HepG2 (cell line): ENCODE measurements around the gene UBE3D. TPM values are rescaled to one million over a fixed set of nuclear protein-coding genes. Genes with fewer than 3 reads are reported as not detected.
A peak's percentile ranks its signal among the peaks of the same experiment; 100 is the strongest.

Source experiments
- IRF2 ChIP-seq: IDR thresholded peaks from 2 replicates; pipeline ENCODE4 v1.6.1; 2018; ENCODE audit warnings: missing genetic modification reagents, missing compliant biosample characterization
- RFXAP ChIP-seq: sonication (generic); formaldehyde crosslinking; IDR thresholded peaks from 2 replicates; pipeline ENCODE4 v1.4.0; 2020; ENCODE audit warnings: missing genetic modification reagents, borderline replicate concordance
- SALL2 ChIP-seq: sonication (generic); formaldehyde crosslinking; IDR thresholded peaks from 2 replicates; pipeline ENCODE4 v1.8.1; 2023; ENCODE audit warnings: mild to moderate bottlenecking, missing genetic modification reagents, inconsistent platforms
- ZBTB14 ChIP-seq: sonication (generic); formaldehyde crosslinking; IDR thresholded peaks from 2 replicates; pipeline ENCODE4 v1.4.0; 2020; ENCODE audit warnings: missing genetic modification reagents
- ZNF160 ChIP-seq: sonication (generic); formaldehyde crosslinking; IDR thresholded peaks from 2 replicates; pipeline ENCODE4 v1.8.0; 2022; ENCODE audit warnings: mild to moderate bottlenecking, inconsistent platforms, missing genetic modification reagents
- ZNF224 ChIP-seq: sonication (generic); formaldehyde crosslinking; IDR thresholded peaks from 2 replicates; pipeline ENCODE4 v1.5.0; 2020; ENCODE audit warnings: mild to moderate bottlenecking, missing genetic modification reagents
- ZNF251 ChIP-seq: sonication (generic); formaldehyde crosslinking; IDR thresholded peaks from 2 replicates; pipeline ENCODE4 v1.9.0; 2021; ENCODE audit warnings: mild to moderate bottlenecking, missing genetic modification reagents
- ZNF292 ChIP-seq: sonication (generic); formaldehyde crosslinking; IDR thresholded peaks from 2 replicates; pipeline ENCODE4 v1.8.1; 2022; ENCODE audit warnings: mild to moderate bottlenecking, low read depth, missing genetic modification reagents, borderline replicate concordance
- polyA plus RNA-seq, 8 experiments: library from polyadenylated mRNA; depleted of rRNA in 3 of 8; stranded (reverse) in 7 of 8; unstranded in 1 of 8; fragments of >200 nt; fragmentation: Illumina TruSeq in 4 of 8; extraction: Trizol in 4 of 8; gene quantifications; 2 replicates each; pipeline versions ENCODE4 v1.2.1 to v1.2.3, GENCODE V29; 2011 to 2016; ENCODE audit warnings: low read depth in 4 of 8, missing spikeins in 1 of 8, mixed read lengths in 1 of 8; ENCODE audit not compliant: insufficient read depth in 1 of 8
- total RNA-seq, 5 experiments: library from RNA; depleted of rRNA; stranded (reverse); fragments of >200 nt; fragmentation: Illumina TruSeq; extraction: Trizol; gene quantifications; 2 replicates each; pipeline ENCODE4 v1.2.3, GENCODE V29; 2016; ENCODE audit warnings: low read depth in 1 of 5
- TF ChIP-seq, protein P1 (sequence below): sonication (generic); formaldehyde crosslinking; IDR thresholded peaks from one replicate; pipeline ENCODE4 v1.5.1; 2020; ENCODE audit warnings: mild to moderate bottlenecking, missing genetic modification reagents; ENCODE audit errors: not compliant biosample characterization
- TF ChIP-seq, protein P2 (sequence below): sonication (generic); formaldehyde crosslinking; IDR thresholded peaks from 2 replicates; pipeline ENCODE4 v1.4.0; 2020; ENCODE audit warnings: missing genetic modification reagents, borderline replicate concordance

Gene UBE3D
- total and polyA plus RNA-seq, 2 of the 13 experiments (the other 11 are each of a cell fraction or from before 2014, with no cell fraction given): 5.1 to 11.4 TPM

- TF ChIP-seq, protein P1, sequence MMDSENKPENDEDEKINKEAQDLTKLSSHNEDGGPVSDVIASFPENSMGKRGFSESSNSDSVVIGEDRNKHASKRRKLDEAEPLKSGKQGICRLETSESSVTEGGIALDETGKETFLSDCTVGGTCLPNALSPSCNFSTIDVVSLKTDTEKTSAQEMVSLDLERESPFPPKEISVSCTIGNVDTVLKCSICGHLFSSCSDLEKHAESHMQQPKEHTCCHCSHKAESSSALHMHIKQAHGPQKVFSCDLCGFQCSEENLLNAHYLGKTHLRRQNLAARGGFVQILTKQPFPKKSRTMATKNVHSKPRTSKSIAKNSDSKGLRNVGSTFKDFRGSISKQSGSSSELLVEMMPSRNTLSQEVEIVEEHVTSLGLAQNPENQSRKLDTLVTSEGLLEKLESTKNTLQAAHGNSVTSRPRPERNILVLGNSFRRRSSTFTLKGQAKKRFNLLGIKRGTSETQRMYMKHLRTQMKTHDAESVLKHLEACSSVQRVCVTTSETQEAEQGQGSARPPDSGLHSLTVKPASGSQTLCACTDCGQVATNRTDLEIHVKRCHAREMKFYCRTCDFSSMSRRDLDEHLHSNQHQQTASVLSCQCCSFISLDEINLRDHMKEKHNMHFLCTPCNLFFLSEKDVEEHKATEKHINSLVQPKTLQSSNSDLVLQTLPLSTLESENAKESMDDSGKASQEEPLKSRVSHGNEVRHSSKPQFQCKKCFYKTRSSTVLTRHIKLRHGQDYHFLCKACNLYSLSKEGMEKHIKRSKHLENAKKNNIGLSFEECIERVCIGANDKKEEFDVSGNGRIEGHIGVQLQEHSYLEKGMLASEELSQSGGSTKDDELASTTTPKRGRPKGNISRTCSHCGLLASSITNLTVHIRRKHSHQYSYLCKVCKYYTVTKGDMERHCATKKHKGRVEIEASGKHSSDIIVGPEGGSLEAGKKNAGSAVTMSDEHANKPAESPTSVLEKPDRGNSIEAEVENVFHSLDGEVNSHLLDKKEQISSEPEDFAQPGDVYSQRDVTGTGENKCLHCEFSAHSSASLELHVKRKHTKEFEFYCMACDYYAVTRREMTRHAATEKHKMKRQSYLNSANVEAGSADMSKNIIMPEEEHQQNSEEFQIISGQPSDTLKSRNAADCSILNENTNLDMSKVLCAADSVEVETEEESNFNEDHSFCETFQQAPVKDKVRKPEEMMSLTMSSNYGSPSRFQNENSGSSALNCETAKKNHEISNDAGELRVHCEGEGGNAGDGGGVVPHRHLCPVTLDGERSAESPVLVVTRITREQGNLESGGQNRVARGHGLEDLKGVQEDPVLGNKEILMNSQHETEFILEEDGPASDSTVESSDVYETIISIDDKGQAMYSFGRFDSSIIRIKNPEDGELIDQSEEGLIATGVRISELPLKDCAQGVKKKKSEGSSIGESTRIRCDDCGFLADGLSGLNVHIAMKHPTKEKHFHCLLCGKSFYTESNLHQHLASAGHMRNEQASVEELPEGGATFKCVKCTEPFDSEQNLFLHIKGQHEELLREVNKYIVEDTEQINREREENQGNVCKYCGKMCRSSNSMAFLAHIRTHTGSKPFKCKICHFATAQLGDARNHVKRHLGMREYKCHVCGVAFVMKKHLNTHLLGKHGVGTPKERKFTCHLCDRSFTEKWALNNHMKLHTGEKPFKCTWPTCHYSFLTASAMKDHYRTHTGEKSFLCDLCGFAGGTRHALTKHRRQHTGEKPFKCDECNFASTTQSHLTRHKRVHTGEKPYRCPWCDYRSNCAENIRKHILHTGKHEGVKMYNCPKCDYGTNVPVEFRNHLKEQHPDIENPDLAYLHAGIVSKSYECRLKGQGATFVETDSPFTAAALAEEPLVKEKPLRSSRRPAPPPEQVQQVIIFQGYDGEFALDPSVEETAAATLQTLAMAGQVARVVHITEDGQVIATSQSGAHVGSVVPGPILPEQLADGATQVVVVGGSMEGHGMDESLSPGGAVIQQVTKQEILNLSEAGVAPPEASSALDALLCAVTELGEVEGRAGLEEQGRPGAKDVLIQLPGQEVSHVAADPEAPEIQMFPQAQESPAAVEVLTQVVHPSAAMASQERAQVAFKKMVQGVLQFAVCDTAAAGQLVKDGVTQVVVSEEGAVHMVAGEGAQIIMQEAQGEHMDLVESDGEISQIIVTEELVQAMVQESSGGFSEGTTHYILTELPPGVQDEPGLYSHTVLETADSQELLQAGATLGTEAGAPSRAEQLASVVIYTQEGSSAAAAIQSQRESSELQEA: no peak
- TF ChIP-seq RFXAP (CRISPR knock-in tag) (peak; percentile 79; the same call in 1 of the 2 replicates), ZNF224 (CRISPR knock-in tag) (no peak), IRF2 (CRISPR knock-in tag) (peak; percentile 72; the same call in 1 of the 2 replicates), ZNF160 (0 out of 2 replicates have a peak, but pooled peaks have one; percentile 56), ZNF251 (CRISPR knock-in tag) (no peak), ZBTB14 (peak; percentile 87), ZNF292 (peak; percentile 71), SALL2 (peak; percentile 72)
- TF ChIP-seq, protein P2, sequence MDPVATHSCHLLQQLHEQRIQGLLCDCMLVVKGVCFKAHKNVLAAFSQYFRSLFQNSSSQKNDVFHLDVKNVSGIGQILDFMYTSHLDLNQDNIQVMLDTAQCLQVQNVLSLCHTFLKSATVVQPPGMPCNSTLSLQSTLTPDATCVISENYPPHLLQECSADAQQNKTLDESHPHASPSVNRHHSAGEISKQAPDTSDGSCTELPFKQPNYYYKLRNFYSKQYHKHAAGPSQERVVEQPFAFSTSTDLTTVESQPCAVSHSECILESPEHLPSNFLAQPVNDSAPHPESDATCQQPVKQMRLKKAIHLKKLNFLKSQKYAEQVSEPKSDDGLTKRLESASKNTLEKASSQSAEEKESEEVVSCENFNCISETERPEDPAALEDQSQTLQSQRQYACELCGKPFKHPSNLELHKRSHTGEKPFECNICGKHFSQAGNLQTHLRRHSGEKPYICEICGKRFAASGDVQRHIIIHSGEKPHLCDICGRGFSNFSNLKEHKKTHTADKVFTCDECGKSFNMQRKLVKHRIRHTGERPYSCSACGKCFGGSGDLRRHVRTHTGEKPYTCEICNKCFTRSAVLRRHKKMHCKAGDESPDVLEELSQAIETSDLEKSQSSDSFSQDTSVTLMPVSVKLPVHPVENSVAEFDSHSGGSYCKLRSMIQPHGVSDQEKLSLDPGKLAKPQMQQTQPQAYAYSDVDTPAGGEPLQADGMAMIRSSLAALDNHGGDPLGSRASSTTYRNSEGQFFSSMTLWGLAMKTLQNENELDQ (CRISPR knock-in tag): no peak
Measured at GRCh38 chr6:83065511-83066192, at the start of gene UBE3D (continued).
